ENCODE results near the gene AFF3. TPM values are rescaled to one million over a fixed set of nuclear protein-coding genes. Genes with fewer than 3 reads are reported as not detected.

The AFF3 gene
- total RNA-seq, 1 donor from 2014 or later, result 44.6 TPM

DNA sequence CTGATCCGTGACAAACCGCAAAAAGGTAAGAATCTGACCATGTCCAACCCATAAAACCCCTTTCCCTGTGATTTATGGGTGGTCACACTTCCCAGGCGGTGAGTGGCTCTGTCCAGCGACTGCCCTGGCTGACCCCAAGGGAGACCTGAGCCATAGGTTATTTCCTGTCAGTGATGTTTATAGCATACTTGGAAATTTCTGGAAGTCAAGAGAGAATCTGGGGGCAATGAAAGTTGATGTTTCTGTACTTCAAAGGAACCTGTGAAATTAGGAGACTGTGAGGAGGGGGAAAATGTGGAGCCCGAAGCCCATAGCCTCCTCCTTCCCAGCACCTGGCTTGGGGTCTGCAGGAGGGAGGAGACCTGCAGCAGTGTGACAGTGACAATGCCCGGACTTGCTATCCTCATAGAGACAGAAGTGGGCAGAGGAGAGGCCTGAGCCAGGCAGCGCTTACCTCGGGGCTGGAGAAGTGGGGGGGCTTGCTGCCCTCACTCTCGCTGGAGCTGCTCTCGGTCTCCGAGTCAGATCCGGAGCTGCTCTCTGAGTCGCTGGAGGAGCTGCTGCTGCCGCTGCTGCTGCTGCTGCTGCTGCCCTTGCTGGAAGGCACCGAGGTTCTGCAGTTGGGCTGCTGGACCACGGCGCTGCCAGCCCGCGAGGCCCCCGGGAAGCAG, 541.3 kb downstream of the AFF3 start:
- no peaks in the 10 kb centered on the region for H3K4me1 ChIP-seq
- H3K4me3 ChIP-seq, result no peak overlapping the region
- TF ChIP-seq, protein P1, sequence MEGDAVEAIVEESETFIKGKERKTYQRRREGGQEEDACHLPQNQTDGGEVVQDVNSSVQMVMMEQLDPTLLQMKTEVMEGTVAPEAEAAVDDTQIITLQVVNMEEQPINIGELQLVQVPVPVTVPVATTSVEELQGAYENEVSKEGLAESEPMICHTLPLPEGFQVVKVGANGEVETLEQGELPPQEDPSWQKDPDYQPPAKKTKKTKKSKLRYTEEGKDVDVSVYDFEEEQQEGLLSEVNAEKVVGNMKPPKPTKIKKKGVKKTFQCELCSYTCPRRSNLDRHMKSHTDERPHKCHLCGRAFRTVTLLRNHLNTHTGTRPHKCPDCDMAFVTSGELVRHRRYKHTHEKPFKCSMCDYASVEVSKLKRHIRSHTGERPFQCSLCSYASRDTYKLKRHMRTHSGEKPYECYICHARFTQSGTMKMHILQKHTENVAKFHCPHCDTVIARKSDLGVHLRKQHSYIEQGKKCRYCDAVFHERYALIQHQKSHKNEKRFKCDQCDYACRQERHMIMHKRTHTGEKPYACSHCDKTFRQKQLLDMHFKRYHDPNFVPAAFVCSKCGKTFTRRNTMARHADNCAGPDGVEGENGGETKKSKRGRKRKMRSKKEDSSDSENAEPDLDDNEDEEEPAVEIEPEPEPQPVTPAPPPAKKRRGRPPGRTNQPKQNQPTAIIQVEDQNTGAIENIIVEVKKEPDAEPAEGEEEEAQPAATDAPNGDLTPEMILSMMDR (IDR thresholded peaks at IDR 0.05), result no peak
- no peaks in the 10 kb centered on the region for H3K9me3 ChIP-seq
- ATAC-seq (no peak), DNase-seq (no peak)
- intact Hi-C loops (cut with DNase I), result no loop called here
- no peak overlapping the region for H3K27ac ChIP-seq
- peaks cover 3% of the 10 kb centered on the region for H3K27me3 ChIP-seq
- H3K36me3 ChIP-seq, result no peaks in the 10 kb centered on the region

- Histone ChIP-seq H3K9me3 (no peaks in the 10 kb centered on the region), H3K27me3 (peaks cover 3% of the 10 kb centered on the region), H3K4me3 (no peak overlapping the region), H3K4me1 (no peaks in the 10 kb centered on the region), H3K36me3 (no peaks in the 10 kb centered on the region), H3K27ac (no peak overlapping the region)
- intact Hi-C loops (cut with DNase I), result no loop called here
- TF ChIP-seq, protein P1 (IDR thresholded peaks at IDR 0.05), result no peak
- ATAC-seq (no peak), DNase-seq (no peak)
Observed at GRCh38 chr2:99598441-99598840, 543.9 kb downstream of the AFF3 start.

- H3K27me3 ChIP-seq, result peaks cover 3% of the 10 kb centered on the region
- H3K27ac ChIP-seq, result no peak overlapping the region
- H3K36me3 ChIP-seq, result no peaks in the 10 kb centered on the region
- TF ChIP-seq, protein P1 (IDR thresholded peaks at IDR 0.05), result no peak
- no peak overlapping the region for H3K4me3 ChIP-seq
- no peaks in the 10 kb centered on the region for H3K9me3 ChIP-seq
- no peaks in the 10 kb centered on the region for H3K4me1 ChIP-seq
- DNase-seq, result no peak
- intact Hi-C loops (cut with DNase I), result no loop called here
- ATAC-seq, result no peak
Observed at GRCh38 chr2:99597616-99598015, 544.8 kb downstream of the AFF3 start.

DNA sequence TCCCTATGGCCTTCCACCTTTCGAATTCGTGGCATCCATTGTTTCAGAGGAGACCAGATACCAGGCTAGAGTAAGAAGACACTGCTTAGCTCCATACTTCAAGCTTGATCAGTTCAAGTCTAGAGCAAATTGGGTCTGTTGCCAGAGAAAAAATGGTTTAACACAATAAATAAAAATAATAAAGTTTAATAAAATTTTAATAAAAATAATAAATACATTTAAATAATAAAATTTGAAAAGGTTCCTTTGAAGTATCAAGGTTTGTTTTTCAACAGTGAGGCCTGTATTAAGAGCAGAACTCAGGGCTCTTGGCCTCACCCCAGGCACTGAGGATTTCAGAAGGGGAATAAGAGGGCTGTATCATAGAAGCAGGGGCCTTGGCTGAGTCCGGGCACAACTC, 547.0 kb downstream of the AFF3 start:
- TF ChIP-seq, protein P1 (IDR thresholded peaks at IDR 0.05), result no peak
- DNase-seq (no peak), ATAC-seq (no peak)
- no peak overlapping the region for H3K4me3 ChIP-seq
- H3K4me1 ChIP-seq, result no peaks in the 10 kb centered on the region
- intact Hi-C loops (cut with DNase I), result no loop called here
- H3K36me3 ChIP-seq, result no peaks in the 10 kb centered on the region
- no peak overlapping the region for H3K27ac ChIP-seq
- H3K27me3 ChIP-seq, result peaks cover 2% of the 10 kb centered on the region
- no peaks in the 10 kb centered on the region for H3K9me3 ChIP-seq

DNA sequence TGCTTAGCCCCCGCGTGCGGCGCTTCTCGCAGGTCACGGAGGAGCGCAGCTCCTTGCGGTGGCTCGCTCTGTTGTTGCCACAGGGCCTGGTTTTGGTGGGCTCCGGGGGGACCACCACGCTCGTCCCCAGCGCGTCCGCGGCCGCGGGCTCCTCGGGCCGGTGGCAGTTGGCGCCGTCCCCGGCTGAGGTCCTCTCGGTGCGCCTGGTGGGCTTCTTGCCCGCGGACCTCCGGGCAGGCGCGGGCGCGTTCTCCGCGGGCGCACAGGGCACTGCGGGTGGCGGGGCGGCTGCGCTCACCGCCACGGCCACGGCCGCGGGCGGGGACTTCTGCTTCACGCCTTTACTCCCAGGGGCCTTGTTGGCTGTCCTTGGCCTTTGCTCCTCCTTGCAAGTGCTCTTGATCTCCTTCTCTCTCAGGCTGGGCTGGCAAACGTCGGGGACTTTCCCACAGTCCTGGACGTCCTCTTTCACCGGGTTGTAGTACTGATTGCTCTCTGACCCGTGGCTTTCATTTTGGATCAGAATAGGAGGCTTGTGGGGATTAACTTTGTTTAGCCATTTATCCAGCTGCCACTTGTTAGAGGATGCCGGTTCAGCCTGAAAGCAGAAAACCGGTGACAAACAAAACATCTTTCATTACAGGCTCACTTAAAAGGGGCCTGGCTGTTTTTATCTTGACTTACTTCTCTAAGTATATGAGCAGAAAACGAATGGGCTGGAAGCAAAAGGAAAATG, 548.5 kb downstream of the AFF3 start:
- intact Hi-C loops (cut with DNase I), result no loop called here
- Histone ChIP-seq H3K36me3 (no peaks in the 10 kb centered on the region), H3K27ac (no peak overlapping the region), H3K4me3 (no peak overlapping the region), H3K4me1 (no peaks in the 10 kb centered on the region), H3K27me3 (no peaks in the 10 kb centered on the region), H3K9me3 (no peaks in the 10 kb centered on the region)
- no peak for ATAC-seq
- TF ChIP-seq, protein P1 (IDR thresholded peaks at IDR 0.05), result no peak
- no peak for DNase-seq
